H1 (cell line): Measurements from ENCODE around the gene SASS6. TPM values are rescaled to one million over a fixed set of nuclear protein-coding genes. Genes with fewer than 3 reads are reported as not detected.

ENCODE experiments used
- ASH2L ChIP-seq: fragments of 200-600, 300-600 bp; sonication (generic); IDR thresholded peaks from one replicate; pipeline ENCODE4 v1.7.1; 2017; ENCODE audit warnings: low read length
- CBX8 ChIP-seq: fragments of 300-800, 300-1000 bp; sonication (generic); IDR thresholded peaks from 2 replicates; pipeline ENCODE4 v1.7.1; 2016; ENCODE audit warnings: low read depth, low read length, borderline replicate concordance
- CREB1 ChIP-seq: IDR thresholded peaks from 2 replicates; pipeline ENCODE4 v1.6.1; 2012; ENCODE audit warnings: inconsistent platforms
- EZH2 ChIP-seq: fragments of 200-600 bp; sonication (generic); IDR thresholded peaks from 2 replicates; pipeline ENCODE4 v1.7.1; 2012; ENCODE audit warnings: low read depth, mild to moderate bottlenecking, moderate library complexity, low read length, inconsistent platforms; ENCODE audit not compliant: severe bottlenecking
- JUN ChIP-seq: IDR thresholded peaks from 2 replicates; pipeline ENCODE4 v1.6.1; 2011; ENCODE audit warnings: low read depth, mild to moderate bottlenecking, improper control_type of control experiment, low read length
- KDM4A ChIP-seq: IDR thresholded peaks from one replicate; pipeline ENCODE4 v1.7.1; 2012; ENCODE audit warnings: low read depth, mild to moderate bottlenecking, moderate library complexity, low read length, inconsistent platforms; ENCODE audit not compliant: severe bottlenecking
- KDM5A ChIP-seq: fragments of 200-600 bp; IDR thresholded peaks from 2 replicates; pipeline ENCODE4 v1.7.1; 2012; ENCODE audit warnings: mild to moderate bottlenecking, low read length, inconsistent platforms, mixed read lengths
- MAFK ChIP-seq: IDR thresholded peaks from 2 replicates; pipeline ENCODE4 v1.6.1; 2012; ENCODE audit warnings: low read depth, mild to moderate bottlenecking, improper control_type of control experiment, low read length
- POLR2A ChIP-seq, 2 experiments: IDR thresholded peaks; 1 replicate in 1 of 2; 2 replicates in 1 of 2; pipeline ENCODE4 v1.6.1; 2011; ENCODE audit warnings: low read depth in 2 of 2, low read length in 2 of 2, mild to moderate bottlenecking in 2 of 2; ENCODE audit errors: control extremely low read depth in 1 of 2
- RBBP5 ChIP-seq: IDR thresholded peaks from 2 replicates; pipeline ENCODE4 v1.7.1; 2012; ENCODE audit warnings: low read depth, mild to moderate bottlenecking, inconsistent platforms, low read length, moderate library complexity, borderline replicate concordance
- RFX5 ChIP-seq: IDR thresholded peaks from 2 replicates; pipeline ENCODE4 v1.6.1; 2011; ENCODE audit warnings: low read depth, low read length, improper control_type of control experiment, borderline replicate concordance
- RNF2 ChIP-seq: fragments of 200-900, 300-1000 bp; sonication (generic); IDR thresholded peaks from 2 replicates; pipeline ENCODE4 v1.7.1; 2016; ENCODE audit warnings: borderline replicate concordance, low read depth, mild to moderate bottlenecking, antibody characterized with exemption, low read length; ENCODE audit not compliant: poor library complexity, severe bottlenecking; ENCODE audit errors: missing control alignments
- SIRT6 ChIP-seq: IDR thresholded peaks from one replicate; pipeline ENCODE4 v1.7.1; 2012; ENCODE audit warnings: low read length, inconsistent platforms
- SP1 ChIP-seq: IDR thresholded peaks from 2 replicates; pipeline ENCODE4 v1.6.1; 2011; ENCODE audit warnings: low read depth, low read length
- SP2 ChIP-seq: IDR thresholded peaks from 2 replicates; pipeline ENCODE4 v1.6.1; 2012; ENCODE audit warnings: mild to moderate bottlenecking, low read length, inconsistent platforms
- SRF ChIP-seq: IDR thresholded peaks from 2 replicates; pipeline ENCODE4 v1.6.1; 2011; ENCODE audit warnings: mild to moderate bottlenecking, low read depth, low read length, moderate library complexity
- TAF1 ChIP-seq: IDR thresholded peaks from 2 replicates; pipeline ENCODE4 v1.6.1; 2011; ENCODE audit warnings: mild to moderate bottlenecking, low read depth, low read length
- TAF7 ChIP-seq: optimal IDR thresholded peaks from 2 replicates; pipeline ENCODE3; 2011; ENCODE audit warnings: low read depth, mild to moderate bottlenecking, inconsistent platforms, low read length, moderate library complexity, borderline replicate concordance
- TBP ChIP-seq: IDR thresholded peaks from 2 replicates; pipeline ENCODE4 v1.6.1; 2011; ENCODE audit warnings: low read depth, low read length, improper control_type of control experiment
- TEAD4 ChIP-seq: IDR thresholded peaks from 2 replicates; pipeline ENCODE4 v1.6.1; 2012; ENCODE audit warnings: low read depth, low read length, inconsistent platforms, mixed read lengths
- YY1 ChIP-seq: IDR thresholded peaks from 2 replicates; pipeline ENCODE4 v1.6.1; 2011; ENCODE audit warnings: low read depth, mild to moderate bottlenecking, low read length
- polyA plus RNA-seq, 7 experiments: library from polyadenylated mRNA; depleted of rRNA in 3 of 7; stranded (reverse) in 5 of 7; unstranded in 2 of 7; fragments of >200 nt in 5 of 7; fragments of 200-250 nt in 2 of 7; gene quantifications; 1 replicate in 5 of 7; 2 replicates in 1 of 7; 4 replicates in 1 of 7; pipeline versions ENCODE4 v1.2.1 to v1.2.3, GENCODE V29; 2011 to 2013; ENCODE audit warnings: missing spikeins in 2 of 7, mixed read lengths in 2 of 7
- total RNA-seq: library from RNA; stranded (reverse); fragmentation: NEBNext Ultra II Directional; extraction: Animal tissue kit (Norgen Biotek cat#: 25700); gene quantifications from 2 replicates; pipeline ENCODE4 v1.2.1, GENCODE V29; 2021
- TF ChIP-seq, protein P1 (sequence below): IDR thresholded peaks from 2 replicates; pipeline ENCODE4 v1.6.1; 2012; ENCODE audit warnings: inconsistent platforms
- TF ChIP-seq, protein P2 (sequence below): IDR thresholded peaks from 2 replicates; pipeline ENCODE4 v1.6.1; 2012; ENCODE audit warnings: inconsistent platforms
- TF ChIP-seq, protein P3 (sequence below): IDR thresholded peaks from 2 replicates; pipeline ENCODE4 v1.6.1; 2011; ENCODE audit warnings: low read depth, mild to moderate bottlenecking, low read length; ENCODE audit not compliant: insufficient read depth

SASS6 gene
- total and polyA plus RNA-seq, 2 of the 8 experiments (the other 6 are each of a cell fraction or from before 2014, with no cell fraction given) = 1.2 to 13.8 TPM

DNA sequence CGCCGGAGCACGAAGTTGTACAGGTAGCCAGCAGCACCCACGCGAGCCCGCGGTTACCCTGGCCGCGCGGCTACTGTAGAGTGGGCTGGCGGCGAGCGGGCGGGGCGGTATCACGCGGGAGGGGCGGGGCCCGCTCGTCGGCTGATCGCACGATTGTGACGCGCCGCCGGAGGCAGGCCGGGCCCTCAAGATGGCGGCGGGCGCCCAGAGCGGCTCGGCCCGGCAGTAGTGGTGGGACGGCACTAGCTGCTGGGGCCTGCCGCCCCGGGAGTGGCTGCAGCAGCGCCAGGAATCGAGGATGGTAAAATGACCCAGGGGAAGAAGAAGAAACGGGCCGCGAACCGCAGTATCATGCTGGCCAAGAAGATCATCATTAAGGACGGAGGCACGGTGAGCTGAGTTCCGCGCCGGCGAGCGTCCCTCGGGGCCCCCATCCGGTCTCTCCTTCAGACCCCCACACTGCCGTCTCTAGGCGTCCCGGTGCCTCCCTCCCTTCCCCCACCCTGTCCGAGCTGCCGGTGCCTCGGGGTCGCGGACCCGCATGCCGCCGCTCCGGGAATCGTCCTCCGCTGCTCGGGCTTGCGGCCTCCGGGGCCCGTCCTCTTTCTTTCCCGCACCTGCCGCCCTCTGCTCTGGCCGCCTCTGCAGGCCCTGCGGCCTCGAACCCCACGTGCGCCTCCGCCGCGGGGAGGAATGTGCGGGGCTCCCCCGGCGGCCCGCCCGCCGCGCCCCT, 94.6 kb downstream of the SASS6 start (continued):
- peak; percentile 90 for TF ChIP-seq ASH2L
- TF ChIP-seq KDM4A = peak; percentile 72
- TF ChIP-seq SP1 = no peak; the same call in 1 of the 2 replicates
- TF ChIP-seq SIRT6 = no peak
- TF ChIP-seq TAF7 = peak; percentile 91
- peak; percentile 92 for TF ChIP-seq CREB1
- peak; percentile 97 for TF ChIP-seq TAF1
- TF ChIP-seq POLR2A (IDR thresholded peaks at IDR 0.05; ENCODE audit: control extremely low read depth in 1 of 2, low read depth in 2 of 2, low read length in 2 of 2) = peak; percentile 94
- peak; percentile 88 for TF ChIP-seq TBP
- no peak for TF ChIP-seq TEAD4
- TF ChIP-seq, protein P1, sequence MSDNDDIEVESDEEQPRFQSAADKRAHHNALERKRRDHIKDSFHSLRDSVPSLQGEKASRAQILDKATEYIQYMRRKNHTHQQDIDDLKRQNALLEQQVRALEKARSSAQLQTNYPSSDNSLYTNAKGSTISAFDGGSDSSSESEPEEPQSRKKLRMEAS = peak; percentile 56
- TF ChIP-seq SRF = no peak
- TF ChIP-seq, protein P2, sequence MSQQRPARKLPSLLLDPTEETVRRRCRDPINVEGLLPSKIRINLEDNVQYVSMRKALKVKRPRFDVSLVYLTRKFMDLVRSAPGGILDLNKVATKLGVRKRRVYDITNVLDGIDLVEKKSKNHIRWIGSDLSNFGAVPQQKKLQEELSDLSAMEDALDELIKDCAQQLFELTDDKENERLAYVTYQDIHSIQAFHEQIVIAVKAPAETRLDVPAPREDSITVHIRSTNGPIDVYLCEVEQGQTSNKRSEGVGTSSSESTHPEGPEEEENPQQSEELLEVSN = 0 out of 2 replicates have a peak, but pooled peaks have one; percentile 18
- TF ChIP-seq, protein P3, sequence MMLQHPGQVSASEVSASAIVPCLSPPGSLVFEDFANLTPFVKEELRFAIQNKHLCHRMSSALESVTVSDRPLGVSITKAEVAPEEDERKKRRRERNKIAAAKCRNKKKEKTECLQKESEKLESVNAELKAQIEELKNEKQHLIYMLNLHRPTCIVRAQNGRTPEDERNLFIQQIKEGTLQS = no peak
- no peak for TF ChIP-seq MAFK
- no peak for TF ChIP-seq RFX5
- TF ChIP-seq RBBP5 = peak; percentile 55; the same call in 1 of the 2 replicates
- no peak for TF ChIP-seq JUN
- TF ChIP-seq YY1 = peak; percentile 98
- TF ChIP-seq KDM5A = 0 out of 2 replicates have a peak, but pooled peaks have one; percentile 23
- no peak for TF ChIP-seq RNF2
- no peak for TF ChIP-seq EZH2
- no peak for TF ChIP-seq CBX8
- no peak for TF ChIP-seq SP2
